A673 (cell line): ENCODE measurements around the gene GCAT. TPM values are rescaled to one million over a fixed set of nuclear protein-coding genes. Genes with fewer than 3 reads are reported as not detected.

Source experiments
- BruUV-seq: library from RNA; stranded (reverse); fragments of 400-500 nt; replicated peaks from 2 replicates; lab custom pipeline; 2021; lab: Mats Ljungman, UMichigan
- CTCF ChIA-PET: fragments of 300-600 bp; sonication (Branson Sonifier 250); formaldehyde crosslinking; loops from one replicate; lab custom pipeline; 2022; ENCODE audit warnings: antibody characterized with exemption; lab: Charles Lee
- POLR2A ChIA-PET: fragments of 300-600 bp; sonication (Branson Sonifier 250); formaldehyde crosslinking; loops from one replicate; lab custom pipeline; 2022; ENCODE audit warnings: antibody characterized with exemption; ENCODE audit not compliant: low non-redundant PET; lab: Charles Lee
- DNase-seq: peaks from one replicate; pipeline ENCODE4 v3.0.0-alpha.2; 2015; ENCODE audit warnings: low spot score
- H3K27ac ChIP-seq: fragments of 200-600 bp; sonication (generic); 2 replicates; pipeline ENCODE4 v1.5.1; 2016; ENCODE audit warnings: mixed run types, low read depth, mild to moderate bottlenecking, mixed read lengths, antibody characterized with exemption, low read length; ENCODE audit not compliant: poor library complexity, severe bottlenecking
- H3K27me3 ChIP-seq: fragments of 200-600 bp; sonication (generic); replicated peaks from 2 replicates; pipeline ENCODE4 v1.6.1; 2017; ENCODE audit warnings: mixed run types, low read depth, mild to moderate bottlenecking, mixed read lengths, antibody characterized with exemption, low read length; ENCODE audit not compliant: insufficient read depth, poor library complexity
- H3K36me3 ChIP-seq: fragments of 200-600 bp; sonication (generic); 2 replicates; pipeline ENCODE4 v1.6.1; 2016; ENCODE audit warnings: mixed run types, mild to moderate bottlenecking, mixed read lengths, antibody characterized with exemption, low read length; ENCODE audit not compliant: insufficient read depth, poor library complexity, severe bottlenecking
- H3K4me1 ChIP-seq: fragments of 200-600 bp; sonication (generic); 2 replicates; pipeline ENCODE4 v1.6.1; 2017; ENCODE audit warnings: mixed run types, mild to moderate bottlenecking, mixed read lengths, antibody characterized with exemption, low read length; ENCODE audit not compliant: insufficient read depth, poor library complexity, severe bottlenecking
- H3K4me3 ChIP-seq: fragments of 200-600 bp; sonication (generic); 2 replicates; pipeline ENCODE4 v1.5.1; 2016; ENCODE audit warnings: low read depth, mixed run types, mild to moderate bottlenecking, mixed read lengths, low read length; ENCODE audit not compliant: poor library complexity, severe bottlenecking
- H3K9me3 ChIP-seq: fragments of 200-600 bp; sonication (generic); 2 replicates; pipeline ENCODE4 v1.6.1; 2016; ENCODE audit warnings: mixed run types, low read depth, mild to moderate bottlenecking, mixed read lengths, antibody characterized with exemption, low read length; ENCODE audit not compliant: poor library complexity, severe bottlenecking
- EZH2 ChIP-seq: fragments of 200-600 bp; sonication (generic); IDR thresholded peaks from 2 replicates; pipeline ENCODE4 v1.6.1; 2017; ENCODE audit warnings: borderline replicate concordance, low read depth, mild to moderate bottlenecking, mixed read lengths, antibody characterized with exemption, low read length; ENCODE audit not compliant: poor library complexity, severe bottlenecking
- intact Hi-C: fragments of 100-400 bp; cut with micrococcal nuclease; formaldehyde crosslinking; loops from one replicate; pipeline ENCODE4 v1.10.0; 2022; ENCODE audit not compliant: unreplicated experiment
- total RNA-seq: library from RNA; stranded (reverse); gene quantifications from 2 replicates; pipeline ENCODE4 v1.2.3, GENCODE V29; 2021
- TF ChIP-seq, protein P1 (sequence below): fragments of 300-800, 200-600 bp; sonication (generic); conservative IDR thresholded peaks from 2 replicates; pipeline ENCODE4 v1.5.1; 2017; ENCODE audit warnings: low read depth, mild to moderate bottlenecking, antibody characterized with exemption, low read length, moderate library complexity, mixed read lengths

GCAT gene
- total RNA-seq, 1 experiment from 2014 or later = 21.4 TPM

DNA sequence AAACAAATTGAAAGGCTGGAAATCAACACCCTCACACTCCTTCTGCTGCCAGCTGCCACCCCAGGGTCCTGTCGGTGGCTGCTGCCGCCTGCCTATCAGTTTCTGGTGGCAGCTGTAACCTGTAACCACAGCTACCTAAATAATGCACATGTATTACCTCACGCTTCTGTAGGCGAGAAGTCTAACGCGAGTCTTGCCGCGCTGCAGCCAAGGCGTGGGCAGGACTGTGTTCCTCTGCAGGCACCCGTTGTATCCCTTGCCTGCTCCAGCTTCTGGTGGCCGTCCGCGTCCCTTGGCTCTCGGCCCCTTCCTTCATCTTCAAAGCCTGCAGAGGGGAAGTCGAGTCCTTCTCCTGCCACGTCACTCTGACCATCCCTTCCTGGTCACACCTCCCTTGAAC lies 44.1 kb upstream of the GCAT start:
- POLR2A ChIA-PET = no interaction called here
- intact Hi-C loops = no loop called here
- H3K4me1 ChIP-seq = no peaks in the 10 kb centered on the region
- DNase-seq = no peak
- CTCF ChIA-PET = no interaction called here
- H3K4me3 ChIP-seq = no peak overlapping the region
- H3K27ac ChIP-seq = no peak overlapping the region
- no peaks in the 10 kb centered on the region for H3K27me3 ChIP-seq
- BruUV-seq = no TSS peak
- H3K9me3 ChIP-seq = no peaks in the 10 kb centered on the region
- TF ChIP-seq, protein P1, sequence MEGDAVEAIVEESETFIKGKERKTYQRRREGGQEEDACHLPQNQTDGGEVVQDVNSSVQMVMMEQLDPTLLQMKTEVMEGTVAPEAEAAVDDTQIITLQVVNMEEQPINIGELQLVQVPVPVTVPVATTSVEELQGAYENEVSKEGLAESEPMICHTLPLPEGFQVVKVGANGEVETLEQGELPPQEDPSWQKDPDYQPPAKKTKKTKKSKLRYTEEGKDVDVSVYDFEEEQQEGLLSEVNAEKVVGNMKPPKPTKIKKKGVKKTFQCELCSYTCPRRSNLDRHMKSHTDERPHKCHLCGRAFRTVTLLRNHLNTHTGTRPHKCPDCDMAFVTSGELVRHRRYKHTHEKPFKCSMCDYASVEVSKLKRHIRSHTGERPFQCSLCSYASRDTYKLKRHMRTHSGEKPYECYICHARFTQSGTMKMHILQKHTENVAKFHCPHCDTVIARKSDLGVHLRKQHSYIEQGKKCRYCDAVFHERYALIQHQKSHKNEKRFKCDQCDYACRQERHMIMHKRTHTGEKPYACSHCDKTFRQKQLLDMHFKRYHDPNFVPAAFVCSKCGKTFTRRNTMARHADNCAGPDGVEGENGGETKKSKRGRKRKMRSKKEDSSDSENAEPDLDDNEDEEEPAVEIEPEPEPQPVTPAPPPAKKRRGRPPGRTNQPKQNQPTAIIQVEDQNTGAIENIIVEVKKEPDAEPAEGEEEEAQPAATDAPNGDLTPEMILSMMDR = no peak
- TF ChIP-seq EZH2 = no peak
- H3K36me3 ChIP-seq = peaks cover 16% of the 10 kb centered on the region

DNA sequence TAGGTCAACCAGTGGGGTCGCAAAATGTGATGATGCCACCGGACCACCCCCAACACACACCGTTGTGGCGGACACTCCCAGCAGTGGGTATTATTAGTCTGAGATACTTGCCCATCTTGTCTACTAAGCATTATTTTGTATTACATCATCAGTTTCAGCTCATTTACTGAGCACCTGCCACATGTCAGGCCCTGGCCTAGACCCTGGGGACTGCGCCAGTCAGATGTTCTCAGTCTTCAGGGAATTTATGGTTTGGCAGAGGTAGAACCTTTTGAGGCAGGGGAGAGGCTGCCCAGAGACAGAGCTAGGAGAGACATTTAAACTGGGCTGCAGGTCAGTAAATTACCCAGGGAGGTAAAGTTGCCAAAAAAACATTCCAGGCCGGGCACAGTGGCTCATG lies 43.1 kb upstream of the GCAT start:
- ChIA-PET POLR2A (no interaction called here), CTCF (no interaction called here)
- TF ChIP-seq, protein P1 = no peak
- no peak for TF ChIP-seq EZH2
- Histone ChIP-seq H3K27me3 (no peaks in the 10 kb centered on the region), H3K4me1 (no peaks in the 10 kb centered on the region), H3K36me3 (peaks cover 10% of the 10 kb centered on the region), H3K27ac (no peak overlapping the region), H3K9me3 (no peaks in the 10 kb centered on the region), H3K4me3 (no peak overlapping the region)
- intact Hi-C loops = no loop called here
- no TSS peak for BruUV-seq
- no peak for DNase-seq

DNA sequence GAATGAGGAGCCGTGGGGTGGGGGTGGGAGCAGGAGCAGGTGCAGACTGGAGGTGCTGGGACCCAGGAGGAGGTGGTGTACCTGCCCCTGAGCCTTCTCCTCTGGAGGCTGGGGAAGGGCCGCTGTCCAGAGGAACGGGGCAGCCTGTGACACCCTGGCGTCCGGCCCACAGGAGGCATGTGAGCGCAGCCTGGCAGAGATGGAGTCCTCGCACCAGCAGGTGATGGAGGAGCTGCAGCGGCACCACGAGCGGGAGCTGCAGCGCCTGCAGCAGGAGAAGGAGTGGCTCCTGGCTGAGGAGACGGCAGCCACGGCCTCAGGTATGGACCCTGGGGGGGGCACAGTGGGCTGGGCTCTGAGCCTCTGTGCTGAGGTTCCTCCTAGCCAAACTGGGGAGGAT lies 42.2 kb upstream of the GCAT start:
- Histone ChIP-seq H3K4me1 (no peaks in the 10 kb centered on the region), H3K9me3 (no peaks in the 10 kb centered on the region), H3K36me3 (peaks cover 6% of the 10 kb centered on the region), H3K27ac (no peak overlapping the region), H3K27me3 (no peaks in the 10 kb centered on the region), H3K4me3 (no peak overlapping the region)
- TF ChIP-seq, protein P1 = no peak
- no peak for TF ChIP-seq EZH2
- ChIA-PET CTCF (no interaction called here), POLR2A (no interaction called here)
- intact Hi-C loops = no loop called here
- no peak for DNase-seq
- no TSS peak for BruUV-seq
